ENCODE data around the gene FAIM2. TPM values are rescaled to one million over a fixed set of nuclear protein-coding genes. Genes with fewer than 3 reads are reported as not detected.

FAIM2 gene
- total RNA-seq, 1 donor from 2014 or later = 0.47 TPM

DNA sequence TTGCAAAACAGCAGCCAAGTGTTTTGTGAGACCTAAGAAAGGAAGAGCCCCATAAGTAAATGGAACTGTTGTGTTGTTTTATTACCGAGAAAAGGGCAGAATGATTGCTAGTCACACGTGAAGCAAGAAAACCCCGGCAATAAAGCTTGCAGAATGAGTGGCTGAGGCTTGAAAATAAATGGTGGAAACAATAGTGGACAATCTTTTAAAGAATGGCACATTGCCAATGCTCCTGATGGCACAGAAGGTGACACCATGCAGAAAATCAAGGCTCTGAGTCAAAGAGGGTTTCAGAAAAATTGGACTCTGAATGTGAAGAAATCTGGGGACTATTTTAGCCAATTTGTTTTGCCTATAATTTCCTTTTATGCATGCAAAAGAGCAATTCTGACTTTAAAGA is 42.8 kb upstream of the FAIM2 start:
- Mint-ChIP-seq H3K4me3 (ENCODE audit: unreplicated experiment) (no peak overlapping the region), H3K9me3 (ENCODE audit: low read depth) (no peaks in the 10 kb centered on the region), H3K4me1 (ENCODE audit: low read depth) (peaks cover 12% of the 10 kb centered on the region), H3K27me3 (ENCODE audit: low read depth) (no peaks in the 10 kb centered on the region), H3K27ac (ENCODE audit: unreplicated experiment) (no peak overlapping the region), H3K36me3 (ENCODE audit: low read depth) (no peaks in the 10 kb centered on the region)
- no peak for DNase-seq (ENCODE audit: low spot score)
- TF ChIP-seq, protein P1, sequence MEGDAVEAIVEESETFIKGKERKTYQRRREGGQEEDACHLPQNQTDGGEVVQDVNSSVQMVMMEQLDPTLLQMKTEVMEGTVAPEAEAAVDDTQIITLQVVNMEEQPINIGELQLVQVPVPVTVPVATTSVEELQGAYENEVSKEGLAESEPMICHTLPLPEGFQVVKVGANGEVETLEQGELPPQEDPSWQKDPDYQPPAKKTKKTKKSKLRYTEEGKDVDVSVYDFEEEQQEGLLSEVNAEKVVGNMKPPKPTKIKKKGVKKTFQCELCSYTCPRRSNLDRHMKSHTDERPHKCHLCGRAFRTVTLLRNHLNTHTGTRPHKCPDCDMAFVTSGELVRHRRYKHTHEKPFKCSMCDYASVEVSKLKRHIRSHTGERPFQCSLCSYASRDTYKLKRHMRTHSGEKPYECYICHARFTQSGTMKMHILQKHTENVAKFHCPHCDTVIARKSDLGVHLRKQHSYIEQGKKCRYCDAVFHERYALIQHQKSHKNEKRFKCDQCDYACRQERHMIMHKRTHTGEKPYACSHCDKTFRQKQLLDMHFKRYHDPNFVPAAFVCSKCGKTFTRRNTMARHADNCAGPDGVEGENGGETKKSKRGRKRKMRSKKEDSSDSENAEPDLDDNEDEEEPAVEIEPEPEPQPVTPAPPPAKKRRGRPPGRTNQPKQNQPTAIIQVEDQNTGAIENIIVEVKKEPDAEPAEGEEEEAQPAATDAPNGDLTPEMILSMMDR (IDR thresholded peaks at IDR 0.05) = no peak

GRCh38 chr12:49946086-49946485 is 42.4 kb upstream of the FAIM2 start:
- Mint-ChIP-seq H3K4me3 (ENCODE audit: unreplicated experiment) (no peak overlapping the region), H3K27me3 (ENCODE audit: low read depth) (no peaks in the 10 kb centered on the region), H3K9me3 (ENCODE audit: low read depth) (no peaks in the 10 kb centered on the region), H3K36me3 (ENCODE audit: low read depth) (no peaks in the 10 kb centered on the region), H3K27ac (ENCODE audit: unreplicated experiment) (no peak overlapping the region), H3K4me1 (ENCODE audit: low read depth) (peaks cover 12% of the 10 kb centered on the region)
- DNase-seq (ENCODE audit: low spot score) = no peak
- TF ChIP-seq, protein P1 (IDR thresholded peaks at IDR 0.05) = no peak

DNA sequence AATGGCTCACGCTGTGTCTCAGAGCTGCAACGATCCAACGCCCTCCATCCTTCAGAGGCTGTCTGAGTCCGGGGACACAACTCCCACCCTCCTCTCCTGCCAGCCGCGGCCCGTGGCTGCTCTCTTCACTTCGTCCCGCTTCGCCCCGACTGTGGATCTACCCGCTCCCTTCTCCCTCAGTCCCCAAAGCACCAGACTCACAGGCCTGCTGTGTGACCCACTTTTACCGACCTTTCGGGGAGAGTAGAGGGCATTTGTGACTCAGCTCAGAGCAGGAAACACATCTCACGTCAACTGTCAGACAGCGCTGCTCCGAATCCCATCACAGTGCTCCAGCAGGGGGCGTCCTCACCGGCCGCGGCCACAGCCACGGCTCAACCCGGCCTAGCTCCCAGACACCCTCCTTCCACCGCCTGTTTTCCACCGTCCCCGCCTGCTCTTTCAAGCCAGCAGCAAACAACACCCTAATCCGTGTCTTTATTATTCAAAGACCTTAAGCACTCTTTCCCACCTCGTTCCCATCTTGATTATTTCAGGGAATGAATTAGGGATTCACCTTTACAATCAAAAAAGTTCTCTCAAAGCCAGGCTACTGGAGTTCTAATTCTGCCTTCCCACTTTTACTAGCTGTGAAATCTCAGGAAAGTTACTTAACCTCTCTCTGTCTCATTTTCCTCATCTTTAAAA is 41.8 kb upstream of the FAIM2 start:
- peak overlapping the region; percentile 68 for H3K4me3 Mint-ChIP-seq (ENCODE audit: unreplicated experiment)
- H3K9me3 Mint-ChIP-seq (ENCODE audit: low read depth) = no peaks in the 10 kb centered on the region
- no peak for DNase-seq (ENCODE audit: low spot score)
- H3K36me3 Mint-ChIP-seq (ENCODE audit: low read depth) = no peaks in the 10 kb centered on the region
- peaks cover 12% of the 10 kb centered on the region for H3K4me1 Mint-ChIP-seq (ENCODE audit: low read depth)
- no peaks in the 10 kb centered on the region for H3K27me3 Mint-ChIP-seq (ENCODE audit: low read depth)
- TF ChIP-seq, protein P1 (IDR thresholded peaks at IDR 0.05) = peak; percentile 98
- peak overlapping the region; percentile 84 for H3K27ac Mint-ChIP-seq (ENCODE audit: unreplicated experiment)

- no peak overlapping the region for H3K4me3 Mint-ChIP-seq (ENCODE audit: unreplicated experiment)
- DNase-seq (ENCODE audit: low spot score) = no peak
- H3K27me3 Mint-ChIP-seq (ENCODE audit: low read depth) = no peaks in the 10 kb centered on the region
- TF ChIP-seq, protein P1 (IDR thresholded peaks at IDR 0.05) = no peak
- no peaks in the 10 kb centered on the region for H3K9me3 Mint-ChIP-seq (ENCODE audit: low read depth)
- no peak overlapping the region for H3K27ac Mint-ChIP-seq (ENCODE audit: unreplicated experiment)
- no peaks in the 10 kb centered on the region for H3K36me3 Mint-ChIP-seq (ENCODE audit: low read depth)
- H3K4me1 Mint-ChIP-seq (ENCODE audit: low read depth) = peaks cover 12% of the 10 kb centered on the region
Observed at GRCh38 chr12:49944718-49945117, 41.0 kb upstream of the FAIM2 start.

DNA sequence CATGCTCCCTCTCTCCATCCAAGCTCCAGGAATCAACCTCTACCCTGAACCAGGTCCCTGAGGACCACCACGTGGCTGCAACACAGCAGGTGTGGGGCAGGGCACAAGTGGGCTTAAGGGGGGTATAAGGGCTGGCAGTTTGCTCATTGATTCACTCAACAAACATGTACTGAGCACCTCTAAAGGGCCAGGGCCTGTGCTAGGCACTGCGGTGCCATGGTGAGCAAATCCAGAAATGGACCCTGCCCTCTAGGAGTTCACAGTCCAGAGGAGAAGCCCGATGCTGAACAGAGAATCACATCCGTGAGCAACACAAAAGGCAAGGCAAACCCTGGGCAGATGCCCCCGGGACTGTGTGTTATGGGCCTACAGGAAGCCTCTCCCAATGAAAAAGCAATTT is 40.3 kb upstream of the FAIM2 start:
- H3K27me3 Mint-ChIP-seq (ENCODE audit: low read depth) = no peaks in the 10 kb centered on the region
- H3K4me3 Mint-ChIP-seq (ENCODE audit: unreplicated experiment) = no peak overlapping the region
- TF ChIP-seq, protein P1 (IDR thresholded peaks at IDR 0.05) = no peak
- no peaks in the 10 kb centered on the region for H3K36me3 Mint-ChIP-seq (ENCODE audit: low read depth)
- H3K4me1 Mint-ChIP-seq (ENCODE audit: low read depth) = peaks cover 12% of the 10 kb centered on the region
- no peaks in the 10 kb centered on the region for H3K9me3 Mint-ChIP-seq (ENCODE audit: low read depth)
- DNase-seq (ENCODE audit: low spot score) = no peak
- no peak overlapping the region for H3K27ac Mint-ChIP-seq (ENCODE audit: unreplicated experiment)

Data from chondrocyte (in vitro differentiated cells).